HCT116 (cell line): Measurements from ENCODE around the gene FAM221B. TPM values are rescaled to one million over a fixed set of nuclear protein-coding genes. Genes with fewer than 3 reads are reported as not detected.

ENCODE experiments used
- ATAC-seq: fragments of 200-7000 bp; cut with Tn5 transposase; 2 replicates; pipeline ENCODE4 v1.9.1; 2020; ENCODE audit warnings: mild to moderate bottlenecking, moderate library complexity
- BruUV-seq: library from RNA; stranded (reverse); fragments of 400-500 nt; replicated peaks from 2 replicates; lab custom pipeline; 2021; lab: Mats Ljungman, UMichigan
- CTCF ChIA-PET: fragments of 300-600 bp; sonication (Branson Sonifier 250); formaldehyde crosslinking; loops from one replicate; lab custom pipeline; 2021; ENCODE audit warnings: antibody characterized with exemption; lab: Charles Lee
- POLR2A ChIA-PET: fragments of 300-600, 350-600 bp; sonication (Branson Sonifier 250); formaldehyde crosslinking; loops from one replicate; lab custom pipeline; 2021; ENCODE audit warnings: antibody characterized with exemption; lab: Charles Lee
- RAD21 ChIA-PET, 2 experiments: fragments of 300-600 bp; sonication (Branson Sonifier 250); formaldehyde crosslinking; loops; one replicate each; lab custom pipeline; 2023; ENCODE audit warnings: low total read pairs in 2 of 2; ENCODE audit not compliant: uncharacterized antibody in 2 of 2, unreplicated experiment in 2 of 2, low non-redundant PET in 1 of 2; lab: Charles Lee
- DNase-seq: peaks from one replicate; pipeline ENCODE4 v3.0.0-alpha.2; 2010; ENCODE audit warnings: low read depth, low spot score
- H2AFZ ChIP-seq: fragments of 200-600 bp; shearing (Covaris generic), sonication (generic); 2 replicates; pipeline ENCODE4 v1.6.1; 2017; ENCODE audit warnings: low read depth, mixed run types, mixed read lengths, antibody characterized with exemption, low read length; ENCODE audit not compliant: poor library complexity, severe bottlenecking
- H3K27ac ChIP-seq: 2 replicates; pipeline ENCODE4 v1.5.1; 2012; ENCODE audit warnings: low read depth, low read length
- H3K27me3 ChIP-seq: fragments of 200-600 bp; sonication (generic); 2 replicates; pipeline ENCODE4 v1.6.1; 2016; ENCODE audit warnings: mixed run types, low read length, mixed read lengths; ENCODE audit not compliant: insufficient read depth
- H3K36me3 ChIP-seq, 2 experiments: fragments of 200-500 bp in 1 of 2; fragments of 200-600 bp in 1 of 2; sonication (Bioruptor generic) in 1 of 2; sonication (generic) in 1 of 2; 2 replicates each; pipeline versions ENCODE4 v1.5.1 to v1.6.1; 2014 to 2016; ENCODE audit warnings: low read length in 2 of 2, inconsistent platforms in 1 of 2, mixed read lengths in 1 of 2, mixed run types in 1 of 2; ENCODE audit not compliant: insufficient read depth in 2 of 2, control insufficient read depth in 1 of 2
- H3K4me1 ChIP-seq, 2 experiments: fragments of 200-600 bp in 1 of 2; sonication (generic) in 1 of 2; 2 replicates each; pipeline versions ENCODE4 v1.5.1 to v1.6.1; 2012 to 2017; ENCODE audit warnings: low read length in 2 of 2, inconsistent platforms in 1 of 2, mild to moderate bottlenecking in 1 of 2, mixed read lengths in 1 of 2, mixed run types in 1 of 2, moderate library complexity in 1 of 2; ENCODE audit not compliant: insufficient read depth in 2 of 2, control insufficient read depth in 1 of 2
- H3K4me2 ChIP-seq: fragments of 200-600 bp; sonication (generic); 2 replicates; pipeline ENCODE4 v1.6.1; 2017; ENCODE audit warnings: mixed run types, low read length, mixed read lengths
- H3K4me3 ChIP-seq, 2 experiments: fragments of 200-600 bp in 1 of 2; sonication (generic) in 1 of 2; replicated peaks in 1 of 2; 2 replicates each; pipeline ENCODE4 v1.5.1; 2011 to 2016; ENCODE audit warnings: low read length in 2 of 2, control low read depth in 1 of 2, low read depth in 1 of 2, mild to moderate bottlenecking in 1 of 2, mixed read lengths in 1 of 2, mixed run types in 1 of 2
- H3K79me2 ChIP-seq: fragments of 200-600 bp; sonication (generic); 2 replicates; pipeline ENCODE4 v1.6.1; 2017; ENCODE audit warnings: mild to moderate bottlenecking, mixed run types, low read length, moderate library complexity, mixed read lengths; ENCODE audit not compliant: insufficient read depth
- H3K9ac ChIP-seq: fragments of 200-600 bp; sonication (generic); 2 replicates; pipeline ENCODE4 v1.6.1; 2016; ENCODE audit warnings: low read length, mixed read lengths
- H3K9me2 ChIP-seq: fragments of 200-600 bp; sonication (generic), shearing (Covaris generic); 2 replicates; pipeline ENCODE4 v1.6.1; 2017; ENCODE audit warnings: mixed run types, mild to moderate bottlenecking, moderate library complexity; ENCODE audit not compliant: insufficient read depth
- H3K9me3 ChIP-seq, 2 experiments: fragments of 200-500 bp in 1 of 2; fragments of 200-600 bp in 1 of 2; sonication (Bioruptor generic) in 1 of 2; sonication (generic) in 1 of 2; 2 replicates each; pipeline ENCODE4 v1.6.1; 2014 to 2017; ENCODE audit warnings: low read length in 2 of 2, mixed read lengths in 2 of 2, inconsistent platforms in 1 of 2, low read depth in 1 of 2, mild to moderate bottlenecking in 1 of 2, mixed run types in 1 of 2, moderate library complexity in 1 of 2; ENCODE audit not compliant: control insufficient read depth in 1 of 2, insufficient read depth in 1 of 2
- H4K20me1 ChIP-seq: fragments of 200-600 bp; sonication (generic), shearing (Covaris generic); 2 replicates; pipeline ENCODE4 v1.6.1; 2017; ENCODE audit warnings: mixed run types, mild to moderate bottlenecking, moderate library complexity; ENCODE audit not compliant: insufficient read depth
- CTCF ChIP-seq, 3 experiments: fragments of 200-600 bp in 1 of 3; sonication (generic) in 1 of 3; IDR thresholded peaks in 2 of 3; conservative IDR thresholded peaks in 1 of 3; 2 replicates each; pipeline ENCODE4 v1.5.1; 2012 to 2017; ENCODE audit warnings: low read depth in 2 of 3, low read length in 2 of 3, antibody characterized with exemption in 1 of 3, borderline replicate concordance in 1 of 3, control low read depth in 1 of 3, mild to moderate bottlenecking in 1 of 3, mixed read lengths in 1 of 3, mixed run types in 1 of 3, moderate library complexity in 1 of 3; ENCODE audit not compliant: insufficient read depth in 1 of 3
- EZH2 ChIP-seq: fragments of 200-600 bp; sonication (generic); IDR thresholded peaks from 2 replicates; pipeline ENCODE4 v1.6.1; 2017; ENCODE audit warnings: antibody characterized with exemption, mixed run types
- EZH2phosphoT487 ChIP-seq: fragments of 200-600 bp; IDR thresholded peaks from 2 replicates; pipeline ENCODE4 v1.6.1; 2018; ENCODE audit warnings: antibody characterized with exemption, borderline replicate concordance
- FOSL1 ChIP-seq: IDR thresholded peaks from 2 replicates; pipeline ENCODE4 v1.6.1; 2012; ENCODE audit warnings: low read depth
- POLR2A ChIP-seq: IDR thresholded peaks from 2 replicates; pipeline ENCODE4 v1.7.0; 2011; ENCODE audit warnings: borderline replicate concordance; ENCODE audit not compliant: insufficient read depth, insufficient read length; ENCODE audit errors: extremely low read depth
- YY1 ChIP-seq: IDR thresholded peaks from 2 replicates; pipeline ENCODE4 v1.6.1; 2011; ENCODE audit warnings: low read length, low read depth, moderate library complexity, mild to moderate bottlenecking; ENCODE audit not compliant: insufficient replicate concordance; ENCODE audit errors: extremely low read depth
- ZBTB33 ChIP-seq: IDR thresholded peaks from 2 replicates; pipeline ENCODE4 v1.6.1; 2011; ENCODE audit warnings: mild to moderate bottlenecking, low read length, moderate library complexity; ENCODE audit not compliant: insufficient replicate concordance; ENCODE audit errors: extremely low read depth
- ZNF274 ChIP-seq: fragments of 200-500 bp; sonication (Bioruptor generic); IDR thresholded peaks from 2 replicates; pipeline ENCODE4 v1.6.1; 2014; ENCODE audit warnings: mild to moderate bottlenecking, low read depth, low read length, inconsistent platforms
- intact Hi-C: fragments of 100-400 bp; cut with micrococcal nuclease; formaldehyde crosslinking; loops from 2 replicates; pipeline ENCODE4 v1.10.0; 2022
- total RNA-seq: library from RNA; stranded (reverse); gene quantifications from one replicate; pipeline ENCODE4 v1.2.1, GENCODE V29; 2021; ENCODE audit not compliant: unreplicated experiment

The FAM221B gene
- total RNA-seq, 1 experiment from 2014 or later = not detected

GRCh38 chr9:35789541-35789940 is 39.0 kb downstream of the FAM221B start:
- ChIA-PET POLR2A (no interaction called here), CTCF (interaction anchor here (0.8 to 3.7 kb wide), 16 partner anchors 7 to 234 kb away, joined by 3 to 46 read pairs (median 6); partner anchors contain the start of genes HINT2 and SPAG8), RAD21 (interaction anchor here (1.3 kb wide), 2 partner anchors 37 to 93 kb away, joined by 3 to 8 read pairs; no protein-coding TSS in a partner anchor)
- Histone ChIP-seq H3K79me2 (no peaks in the 10 kb centered on the region), H3K4me3 (no peak overlapping the region), H2AFZ (no peak overlapping the region), H3K4me1 (no peaks in the 10 kb centered on the region), H3K27me3 (no peaks in the 10 kb centered on the region), H3K4me2 (no peak overlapping the region), H3K36me3 (0 out of 4 replicates have a peak, but pooled peaks cover 0 to 4% of the 10 kb centered on the region in 2 experiments), H3K9me2 (no peaks in the 10 kb centered on the region), H4K20me1 (no peaks in the 10 kb centered on the region), H3K9me3 (no peaks in the 10 kb centered on the region), H3K9ac (no peak overlapping the region), H3K27ac (no peak overlapping the region)
- DNase-seq = no peak
- no peak for ATAC-seq
- no peak for TF ChIP-seq EZH2phosphoT487
- TF ChIP-seq POLR2A = no peak
- TF ChIP-seq YY1 = no peak
- TF ChIP-seq ZBTB33 = no peak
- TF ChIP-seq ZNF274 = no peak
- TF ChIP-seq EZH2 = no peak
- no peak for TF ChIP-seq CTCF (IDR thresholded peaks at IDR 0.05 in 2 of 3, conservative IDR thresholded peaks at IDR 0.05 in 1 of 3; ENCODE audit: borderline replicate concordance in 1 of 3, insufficient read depth in 1 of 3, low read depth in 2 of 3, low read length in 2 of 3)
- TF ChIP-seq FOSL1 = no peak
- no TSS peak for BruUV-seq
- intact Hi-C loops = no loop called here
